Measurements from ENCODE around the gene CTU2.

The CTU2 gene

GRCh38 chr16:88681084-88681680 is 25.1 kb upstream of the CTU2 start:
- H3K27ac ChIP-seq (ENCODE audit: low read depth, low read length, poor library complexity, severe bottlenecking): peak overlapping the region; percentile 74
- H4K20me1 ChIP-seq (ENCODE audit: insufficient read depth, low read length): no peaks in the 10 kb centered on the region
- TF ChIP-seq EZH2 (IDR thresholded peaks at IDR 0.05; ENCODE audit: borderline replicate concordance, low read length) (no peak), CTCF (IDR thresholded peaks at IDR 0.05; ENCODE audit: low read length) (peak; percentile 83)
- peak overlapping the region; percentile 48 for H3K4me3 ChIP-seq (ENCODE audit: low read depth, low read length, poor library complexity, severe bottlenecking)
- H2AFZ ChIP-seq (ENCODE audit: low read length): no peak overlapping the region
- H3K36me3 ChIP-seq (ENCODE audit: insufficient read depth, low read length): peaks cover under 1% of the 10 kb centered on the region; the same call in 1 of the 2 replicates
- no peaks in the 10 kb centered on the region for H3K79me2 ChIP-seq (ENCODE audit: insufficient read depth, low read length)
- H3K4me2 ChIP-seq (ENCODE audit: low read length): peak overlapping the region; percentile 60
- H3K9ac ChIP-seq (ENCODE audit: low read length): peak overlapping the region; percentile 39; the same call in 1 of the 2 replicates
- no peaks in the 10 kb centered on the region; the same call in 1 of the 2 replicates for H3K27me3 ChIP-seq (ENCODE audit: insufficient read depth, low read length)
- H3K9me3 ChIP-seq (ENCODE audit: low read length): no peaks in the 10 kb centered on the region
- H3F3A ChIP-seq (ENCODE audit: insufficient read depth, low read length): 0 out of 2 replicates have a peak, but pooled peaks cover 3% of the 10 kb centered on the region
- peaks cover 31% of the 10 kb centered on the region for H3K4me1 ChIP-seq (ENCODE audit: insufficient read depth, low read length, severe bottlenecking)
- no peaks in the 10 kb centered on the region for H3K9me2 ChIP-seq (ENCODE audit: low read depth, low read length)

- H3K9me2 ChIP-seq (ENCODE audit: low read depth, low read length): no peaks in the 10 kb centered on the region
- peak overlapping the region; percentile 48 for H3K4me3 ChIP-seq (ENCODE audit: low read depth, low read length, poor library complexity, severe bottlenecking)
- no peaks in the 10 kb centered on the region for H4K20me1 ChIP-seq (ENCODE audit: insufficient read depth, low read length)
- H3K27me3 ChIP-seq (ENCODE audit: insufficient read depth, low read length): no peaks in the 10 kb centered on the region; the same call in 1 of the 2 replicates
- H3K79me2 ChIP-seq (ENCODE audit: insufficient read depth, low read length): no peaks in the 10 kb centered on the region
- no peak overlapping the region for H2AFZ ChIP-seq (ENCODE audit: low read length)
- TF ChIP-seq EZH2 (IDR thresholded peaks at IDR 0.05; ENCODE audit: borderline replicate concordance, low read length) (no peak), CTCF (IDR thresholded peaks at IDR 0.05; ENCODE audit: low read length) (no peak)
- H3K4me2 ChIP-seq (ENCODE audit: low read length): peak overlapping the region; percentile 60
- no peaks in the 10 kb centered on the region for H3K9me3 ChIP-seq (ENCODE audit: low read length)
- H3K4me1 ChIP-seq (ENCODE audit: insufficient read depth, low read length, severe bottlenecking): peaks cover 36% of the 10 kb centered on the region
- H3F3A ChIP-seq (ENCODE audit: insufficient read depth, low read length): 0 out of 2 replicates have a peak, but pooled peaks cover 3% of the 10 kb centered on the region
- H3K27ac ChIP-seq (ENCODE audit: low read depth, low read length, poor library complexity, severe bottlenecking): peak overlapping the region; percentile 74
- H3K36me3 ChIP-seq (ENCODE audit: insufficient read depth, low read length): no peaks in the 10 kb centered on the region
- H3K9ac ChIP-seq (ENCODE audit: low read length): peak overlapping the region; percentile 39; the same call in 1 of the 2 replicates
Observed at GRCh38 chr16:88681709-88682451, 24.4 kb upstream of the CTU2 start.

GRCh38 chr16:88684569-88685155 is 21.6 kb upstream of the CTU2 start:
- Histone ChIP-seq H3F3A (ENCODE audit: insufficient read depth, low read length) (0 out of 2 replicates have a peak, but pooled peaks cover 3% of the 10 kb centered on the region), H3K4me3 (ENCODE audit: low read depth, low read length, poor library complexity, severe bottlenecking) (no peak overlapping the region), H3K27me3 (ENCODE audit: insufficient read depth, low read length) (peaks cover 4% of the 10 kb centered on the region; the same call in 1 of the 2 replicates), H3K4me1 (ENCODE audit: insufficient read depth, low read length, severe bottlenecking) (peaks cover 37% of the 10 kb centered on the region), H3K36me3 (ENCODE audit: insufficient read depth, low read length) (no peaks in the 10 kb centered on the region), H3K4me2 (ENCODE audit: low read length) (no peak overlapping the region), H3K79me2 (ENCODE audit: insufficient read depth, low read length) (no peaks in the 10 kb centered on the region), H3K9me3 (ENCODE audit: low read length) (no peaks in the 10 kb centered on the region), H3K27ac (ENCODE audit: low read depth, low read length, poor library complexity, severe bottlenecking) (no peak overlapping the region), H2AFZ (ENCODE audit: low read length) (no peak overlapping the region), H3K9ac (ENCODE audit: low read length) (no peak overlapping the region), H4K20me1 (ENCODE audit: insufficient read depth, low read length) (no peaks in the 10 kb centered on the region), H3K9me2 (ENCODE audit: low read depth, low read length) (no peaks in the 10 kb centered on the region)
- TF ChIP-seq CTCF (IDR thresholded peaks at IDR 0.05; ENCODE audit: low read length) (no peak), EZH2 (IDR thresholded peaks at IDR 0.05; ENCODE audit: borderline replicate concordance, low read length) (no peak)
